WTC11 (cell line): ENCODE measurements around the gene SQOR. TPM values are rescaled to one million over a fixed set of nuclear protein-coding genes. Genes with fewer than 3 reads are reported as not detected.

Experiments used
- ATAC-seq: fragments of 200-7000 bp; cut with Tn5 transposase; 2 replicates; pipeline ENCODE4 v1.10.0; 2021; ENCODE audit warnings: mild to moderate bottlenecking, moderate library complexity
- CTCF ChIA-PET: fragments of 300-600 bp; sonication (Branson Sonifier 250); formaldehyde crosslinking; loops from one replicate; lab custom pipeline; 2021; ENCODE audit warnings: antibody characterized with exemption; lab: Charles Lee
- POLR2A ChIA-PET: fragments of 350-600 bp; sonication (Branson Sonifier 250); formaldehyde crosslinking; loops from one replicate; lab custom pipeline; 2021; ENCODE audit warnings: antibody characterized with exemption; lab: Charles Lee
- DNase-seq: peaks from one replicate; pipeline ENCODE4 v3.0.0; 2021; ENCODE audit warnings: low spot score
- H3K27ac Mint-ChIP-seq: 2 replicates; pipeline ENCODE4 v1.8.0; 2021; ENCODE audit warnings: mixed read lengths
- H3K27me3 Mint-ChIP-seq: 2 replicates; pipeline ENCODE4 v1.8.0; 2021; ENCODE audit warnings: low read depth, mild to moderate bottlenecking, moderate library complexity, mixed read lengths
- H3K36me3 Mint-ChIP-seq: 2 replicates; pipeline ENCODE4 v1.8.0; 2021; ENCODE audit warnings: mixed read lengths
- H3K4me1 Mint-ChIP-seq: 2 replicates; pipeline ENCODE4 v1.8.0; 2022; ENCODE audit warnings: mixed read lengths
- H3K4me3 Mint-ChIP-seq: 2 replicates; pipeline ENCODE4 v1.8.0; 2021; ENCODE audit warnings: mild to moderate bottlenecking, moderate library complexity, mixed read lengths
- H3K9me3 Mint-ChIP-seq: 2 replicates; pipeline ENCODE4 v1.8.0; 2021; ENCODE audit warnings: mixed read lengths
- AR ChIP-seq: fragments of 250-450 bp; sonication (Bioruptor Pico); IDR thresholded peaks from 2 replicates; pipeline ENCODE4 v1.9.0; 2021; ENCODE audit warnings: mild to moderate bottlenecking
- ATF1 ChIP-seq: sonication (generic); formaldehyde crosslinking; IDR thresholded peaks from 2 replicates; pipeline ENCODE4 v1.8.1; 2023; ENCODE audit warnings: mild to moderate bottlenecking, moderate library complexity, missing genetic modification reagents
- ATF3 ChIP-seq: sonication (generic); formaldehyde crosslinking; conservative IDR thresholded peaks from 2 replicates; pipeline ENCODE4 v1.8.1; 2022; ENCODE audit warnings: mild to moderate bottlenecking, missing genetic modification reagents
- E2F1 ChIP-seq: sonication (generic); formaldehyde crosslinking; IDR thresholded peaks from 2 replicates; pipeline ENCODE4 v1.8.0; 2022; ENCODE audit warnings: mild to moderate bottlenecking, missing genetic modification reagents
- ESRRA ChIP-seq: sonication (generic); formaldehyde crosslinking; IDR thresholded peaks from 2 replicates; pipeline ENCODE4 v1.8.1; 2022; ENCODE audit warnings: mild to moderate bottlenecking, missing genetic modification reagents, borderline replicate concordance
- FOXP1 ChIP-seq: sonication (generic); formaldehyde crosslinking; IDR thresholded peaks from 2 replicates; pipeline ENCODE4 v1.8.0; 2022; ENCODE audit warnings: missing genetic modification reagents, mild to moderate bottlenecking, moderate library complexity, borderline replicate concordance
- GRHL2 ChIP-seq: fragments of 250-450 bp; sonication (Bioruptor Pico); IDR thresholded peaks from 2 replicates; pipeline ENCODE4 v1.8.0; 2022; ENCODE audit warnings: mild to moderate bottlenecking, moderate library complexity; ENCODE audit not compliant: insufficient replicate concordance, severe bottlenecking
- GTF2I ChIP-seq: fragments of 250-450 bp; sonication (Bioruptor Pico); conservative IDR thresholded peaks from 2 replicates; pipeline ENCODE4 v1.4.0; 2021; ENCODE audit warnings: mild to moderate bottlenecking
- IRF1 ChIP-seq: sonication (generic); formaldehyde crosslinking; IDR thresholded peaks from 2 replicates; pipeline ENCODE4 v1.8.0; 2023; ENCODE audit warnings: missing genetic modification reagents
- KAT7 ChIP-seq: sonication (generic); formaldehyde crosslinking; IDR thresholded peaks from 2 replicates; pipeline ENCODE4 v1.8.1; 2023; ENCODE audit warnings: missing genetic modification reagents, mild to moderate bottlenecking, borderline replicate concordance
- NFATC4 ChIP-seq: fragments of 250-450 bp; sonication (Bioruptor Pico); IDR thresholded peaks from 2 replicates; pipeline ENCODE4 v1.9.0; 2021; ENCODE audit warnings: mild to moderate bottlenecking
- NR2C2 ChIP-seq: sonication (generic); formaldehyde crosslinking; IDR thresholded peaks from 2 replicates; pipeline ENCODE4 v1.8.0; 2022; ENCODE audit warnings: mild to moderate bottlenecking, missing genetic modification reagents
- PREB ChIP-seq: sonication (generic); formaldehyde crosslinking; IDR thresholded peaks from 2 replicates; pipeline ENCODE4 v1.8.1; 2022; ENCODE audit warnings: mild to moderate bottlenecking, missing genetic modification reagents, moderate library complexity, borderline replicate concordance
- PRRX2 ChIP-seq: fragments of 250-450 bp; sonication (Bioruptor Pico); IDR thresholded peaks from 2 replicates; pipeline ENCODE4 v1.8.0; 2021; ENCODE audit warnings: mild to moderate bottlenecking
- RORB ChIP-seq: fragments of 250-450 bp; sonication (Bioruptor Pico); IDR thresholded peaks from 2 replicates; pipeline ENCODE4 v1.9.0; 2021; ENCODE audit warnings: mild to moderate bottlenecking
- SMAD3 ChIP-seq: sonication (generic); formaldehyde crosslinking; IDR thresholded peaks from 2 replicates; pipeline ENCODE4 v1.8.0; 2022; ENCODE audit warnings: missing genetic modification reagents, mild to moderate bottlenecking, borderline replicate concordance
- TP53 ChIP-seq: sonication (generic); formaldehyde crosslinking; IDR thresholded peaks from 2 replicates; pipeline ENCODE4 v1.8.1; 2023; ENCODE audit warnings: mild to moderate bottlenecking, missing genetic modification reagents
- USF2 ChIP-seq: sonication (generic); formaldehyde crosslinking; IDR thresholded peaks from 2 replicates; pipeline ENCODE4 v1.8.1; 2023; ENCODE audit warnings: mild to moderate bottlenecking, missing genetic modification reagents, moderate library complexity
- ZNF138 ChIP-seq: sonication (generic); formaldehyde crosslinking; conservative IDR thresholded peaks from 2 replicates; pipeline ENCODE4 v1.8.1; 2022; ENCODE audit warnings: mild to moderate bottlenecking, moderate library complexity, missing genetic modification reagents
- ZNF219 ChIP-seq: sonication (generic); formaldehyde crosslinking; IDR thresholded peaks from 2 replicates; pipeline ENCODE4 v1.8.0; 2023; ENCODE audit warnings: missing genetic modification reagents, mild to moderate bottlenecking, borderline replicate concordance
- ZNF263 ChIP-seq: sonication (generic); formaldehyde crosslinking; IDR thresholded peaks from 2 replicates; pipeline ENCODE4 v1.8.1; 2022; ENCODE audit warnings: low read depth, mild to moderate bottlenecking, moderate library complexity, missing genetic modification reagents
- ZNF423 ChIP-seq: fragments of 250-450 bp; sonication (Bioruptor Pico); IDR thresholded peaks from 2 replicates; pipeline ENCODE4 v2.1.2; 2022; ENCODE audit warnings: mild to moderate bottlenecking, moderate library complexity
- ZNF425 ChIP-seq: fragments of 250-450 bp; sonication (Bioruptor Pico); conservative IDR thresholded peaks from 2 replicates; pipeline ENCODE4 v1.9.0; 2021; ENCODE audit warnings: mild to moderate bottlenecking
- total RNA-seq: library from RNA; stranded (reverse); gene quantifications from 3 replicates; pipeline ENCODE4 v1.2.3, GENCODE V29; 2021

The SQOR gene
- total RNA-seq, 1 experiment from 2014 or later, result 0.72 TPM

GRCh38 chr15:45690581-45691260, 55.9 kb downstream of the SQOR start (continued):
- no peak for TF ChIP-seq IRF1 (CRISPR knock-in tag)
- TF ChIP-seq KAT7 (CRISPR knock-in tag), result no peak
- TF ChIP-seq ZNF219 (CRISPR knock-in tag), result no peak
- TF ChIP-seq TP53 (CRISPR knock-in tag), result no peak

- H3K27ac Mint-ChIP-seq, result no peak overlapping the region
- TF ChIP-seq E2F1 (CRISPR knock-in tag), result no peak
- no peak for TF ChIP-seq GRHL2
- no peak for TF ChIP-seq FOXP1 (CRISPR knock-in tag)
- no peak for TF ChIP-seq ZNF423 (CRISPR knock-in tag)
- TF ChIP-seq ATF1, result no peak
- no peak for TF ChIP-seq ZNF138
- no peak for TF ChIP-seq ZNF425 (CRISPR knock-in tag)
- no peak for TF ChIP-seq NR2C2 (CRISPR knock-in tag)
- no peak for TF ChIP-seq ESRRA (CRISPR knock-in tag)
- no peak for TF ChIP-seq PREB
- TF ChIP-seq AR (CRISPR knock-in tag), result no peak
- TF ChIP-seq, all 79 proteins: peak for 0
- ATAC-seq (no peak), DNase-seq (no peak)
- POLR2A ChIA-PET, result no interaction called here
- H3K4me1 Mint-ChIP-seq, result peaks cover 9% of the 10 kb centered on the region
- H3K27me3 Mint-ChIP-seq, result peaks cover 26% of the 10 kb centered on the region
- peaks cover 16% of the 10 kb centered on the region for H3K9me3 Mint-ChIP-seq
- H3K4me3 Mint-ChIP-seq, result no peak overlapping the region
- H3K36me3 Mint-ChIP-seq, result peaks cover 13% of the 10 kb centered on the region
- CTCF ChIA-PET, result interaction anchor here (0.7 to 1.0 kb wide), 2 partner anchors 41 to 89 kb away, joined by 3 read pairs; no protein-coding TSS in a partner anchor
Observed at GRCh38 chr15:45701108-45701507, 66.3 kb downstream of the SQOR start.

GRCh38 chr15:45702041-45702440, 67.2 kb downstream of the SQOR start:
- peaks cover 14% of the 10 kb centered on the region for H3K4me1 Mint-ChIP-seq
- H3K27ac Mint-ChIP-seq, result no peak overlapping the region
- H3K27me3 Mint-ChIP-seq, result peaks cover 26% of the 10 kb centered on the region
- H3K4me3 Mint-ChIP-seq, result no peak overlapping the region
- peaks cover 16% of the 10 kb centered on the region for H3K9me3 Mint-ChIP-seq
- ChIA-PET CTCF (interaction anchor here (0.7 kb wide), 1 partner anchor 42 kb away, joined by 3 read pairs; no protein-coding TSS in a partner anchor), POLR2A (no interaction called here)
- peaks cover 13% of the 10 kb centered on the region for H3K36me3 Mint-ChIP-seq
- TF ChIP-seq PRRX2 (CRISPR knock-in tag) (no peak), NFATC4 (no peak), GTF2I (CRISPR knock-in tag) (no peak), SMAD3 (CRISPR knock-in tag) (no peak), FOXP1 (CRISPR knock-in tag) (no peak), USF2 (no peak), RORB (CRISPR knock-in tag) (no peak), ZNF263 (CRISPR knock-in tag) (no peak), ATF3 (CRISPR knock-in tag) (no peak)
- no peak for ATAC-seq
- no peak for DNase-seq
